Natural killer cell (primary cell): Measurements from ENCODE around the gene ACVR1. TPM values are rescaled to one million over a fixed set of nuclear protein-coding genes. Genes with fewer than 3 reads are reported as not detected.

Experiments used
- ATAC-seq, 3 donors: fragments of 150-1000 bp in 2 of 3; fragments of 200-7000 bp in 1 of 3; cut with Tn5 transposase; 1 replicate in 1 of 3; 2 replicates in 2 of 3; pipeline ENCODE4 v1.10.0; 2021; ENCODE audit warnings: mild to moderate bottlenecking in 2 of 3, moderate library complexity in 2 of 3
- DNase-seq, 2 donors: peaks; one replicate each; pipeline versions ENCODE4 v3.0.0 to v3.0.0-alpha.2; 2013 to 2021; ENCODE audit warnings: mixed read lengths in 1 of 2
- H3K27ac ChIP-seq: one replicate; pipeline ENCODE4 v1.5.1; 2013; ENCODE audit warnings: mild to moderate bottlenecking, low read length
- H3K27me3 ChIP-seq: one replicate; pipeline ENCODE4 v1.6.1; 2013; ENCODE audit warnings: low read length; ENCODE audit not compliant: control insufficient read depth, insufficient read depth
- H3K36me3 ChIP-seq: one replicate; pipeline ENCODE4 v1.6.1; 2013; ENCODE audit warnings: low read length; ENCODE audit not compliant: control insufficient read depth, insufficient read depth
- H3K4me1 ChIP-seq: one replicate; pipeline ENCODE4 v1.6.1; 2013; ENCODE audit warnings: low read length; ENCODE audit not compliant: control insufficient read depth, insufficient read depth
- H3K4me3 ChIP-seq: one replicate; pipeline ENCODE4 v1.5.1; 2013; ENCODE audit warnings: low read length
- H3K9me3 ChIP-seq: one replicate; pipeline ENCODE4 v1.6.1; 2013; ENCODE audit warnings: low read length; ENCODE audit not compliant: control insufficient read depth, insufficient read depth
- H3K27ac Mint-ChIP-seq, 2 donors: one replicate each; pipeline ENCODE4 v1.8.0; 2022; ENCODE audit warnings: mild to moderate bottlenecking in 2 of 2, mixed read lengths in 2 of 2, moderate library complexity in 1 of 2
- H3K27me3 Mint-ChIP-seq, 2 donors: one replicate each; pipeline ENCODE4 v1.8.0; 2022; ENCODE audit warnings: low read depth in 2 of 2, mixed read lengths in 2 of 2
- H3K36me3 Mint-ChIP-seq: one replicate; pipeline ENCODE4 v1.8.0; 2022; ENCODE audit warnings: mixed read lengths
- H3K4me1 Mint-ChIP-seq, 2 donors: one replicate each; pipeline ENCODE4 v1.8.0; 2022; ENCODE audit warnings: mixed read lengths in 2 of 2
- H3K4me3 Mint-ChIP-seq: one replicate; pipeline ENCODE4 v1.8.0; 2022; ENCODE audit warnings: mild to moderate bottlenecking, moderate library complexity, mixed read lengths
- H3K9me3 Mint-ChIP-seq, 2 donors: one replicate each; pipeline ENCODE4 v1.8.0; 2022; ENCODE audit warnings: mixed read lengths in 2 of 2
- CTCF ChIP-seq: fragments of 200-600 bp; IDR thresholded peaks from one replicate; pipeline ENCODE4 v1.8.0; 2022; ENCODE audit warnings: antibody characterized with exemption
- WGBS: methylation state at CpG from one replicate; pipeline ENCODE4 v1.1.7; 2013; ENCODE audit warnings: missing lambda C conversion rate; ENCODE audit not compliant: insufficient coverage; 5-methylcytosine and 5-hydroxymethylcytosine counted together
- intact Hi-C: fragments of 100-400 bp; cut with micrococcal nuclease; formaldehyde crosslinking; loops from one replicate; pipeline ENCODE4 v1.14.2; 2022
- total RNA-seq, 4 donors: library from RNA; stranded (reverse); fragments of 120-200 nt in 1 of 4; gene quantifications; one replicate each; pipeline versions ENCODE4 v1.2.3 to v1.2.4, GENCODE V29; 2013 to 2022

ACVR1 gene
- total RNA-seq, 3 donors from 2014 or later (not counting 1 experiment from before 2014, with no cell fraction given) = 3.3 to 6.9 (median 6.1) TPM

- DNase-seq (no peak), ATAC-seq (no peak)
- Histone ChIP-seq H3K4me1 (no peaks in the 10 kb centered on the region), H3K4me3 (no peak overlapping the region), H3K27me3 (no peaks in the 10 kb centered on the region), H3K9me3 (no peaks in the 10 kb centered on the region), H3K36me3 (no peaks in the 10 kb centered on the region), H3K27ac (no peak overlapping the region)
- no peak overlapping the region for H3K27ac Mint-ChIP-seq
- no peaks in the 10 kb centered on the region for H3K27me3 Mint-ChIP-seq
- H3K4me1 Mint-ChIP-seq = peaks cover 0 to 6% of the 10 kb centered on the region in 2 donors
- intact Hi-C loops = no loop called here
- no peak overlapping the region for H3K4me3 Mint-ChIP-seq
- no peaks in the 10 kb centered on the region for H3K9me3 Mint-ChIP-seq
- WGBS = 90% methylated on average over 4 of the region's 4 CpGs
- no peak for TF ChIP-seq CTCF
- H3K36me3 Mint-ChIP-seq = no peaks in the 10 kb centered on the region
These were observed 27.9 kb downstream of the ACVR1 start for GRCh38 chr2:157848213-157848612.

DNA sequence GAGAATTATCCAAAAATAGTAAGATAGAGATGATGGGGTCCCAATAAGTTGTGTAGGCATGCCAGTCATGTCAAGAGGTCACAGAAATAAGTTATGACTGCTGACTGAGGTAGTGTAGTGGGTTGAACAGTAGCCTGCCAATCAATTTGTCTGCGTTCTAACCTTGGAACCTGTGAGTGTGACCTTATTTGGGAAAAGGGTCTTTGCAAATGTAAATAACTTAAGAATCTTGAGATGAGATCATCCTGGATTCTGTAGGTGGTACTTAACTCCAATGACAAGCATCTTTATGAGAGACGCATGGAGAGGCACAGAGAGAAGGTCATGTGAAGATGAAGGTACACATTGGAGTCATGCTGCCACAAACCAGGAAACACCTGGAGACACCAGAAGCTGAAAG, 31.0 kb downstream of the ACVR1 start:
- Mint-ChIP-seq H3K4me1 (peaks cover 0 to 6% of the 10 kb centered on the region in 2 donors), H3K27ac (no peak overlapping the region), H3K4me3 (no peak overlapping the region), H3K36me3 (no peaks in the 10 kb centered on the region), H3K9me3 (no peaks in the 10 kb centered on the region), H3K27me3 (no peaks in the 10 kb centered on the region)
- no peaks in the 10 kb centered on the region for H3K36me3 ChIP-seq
- no peak overlapping the region for H3K27ac ChIP-seq
- DNase-seq = no peak
- H3K4me1 ChIP-seq = no peaks in the 10 kb centered on the region
- intact Hi-C loops = no loop called here
- no peak for TF ChIP-seq CTCF
- no peak overlapping the region for H3K4me3 ChIP-seq
- 97% methylated on average over 2 of the region's 2 CpGs for WGBS
- ATAC-seq = no peak
- no peaks in the 10 kb centered on the region for H3K27me3 ChIP-seq
- H3K9me3 ChIP-seq = no peaks in the 10 kb centered on the region

DNA sequence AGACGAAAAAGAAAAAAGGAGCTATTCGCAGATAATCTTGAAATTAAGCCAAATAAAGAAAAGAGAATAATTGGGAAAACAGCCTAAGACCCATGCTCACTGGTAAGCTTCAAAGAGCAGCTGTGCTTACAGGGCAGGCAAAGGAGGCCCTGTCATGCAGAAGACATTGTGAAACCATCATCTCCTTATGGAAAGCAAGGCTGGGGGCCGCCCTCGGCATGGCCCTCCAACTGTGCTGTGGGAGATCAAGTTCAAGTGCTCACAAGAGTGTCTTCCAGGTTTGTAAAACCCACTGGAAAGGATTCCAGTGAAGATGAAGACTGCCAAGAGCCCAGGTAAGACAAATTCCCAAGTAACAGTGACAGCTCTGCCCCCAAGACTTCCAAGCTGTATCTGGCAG, 32.2 kb downstream of the ACVR1 start:
- no peaks in the 10 kb centered on the region for H3K36me3 Mint-ChIP-seq
- H3K27ac Mint-ChIP-seq = no peak overlapping the region
- intact Hi-C loops = no loop called here
- Histone ChIP-seq H3K36me3 (no peaks in the 10 kb centered on the region), H3K27me3 (no peaks in the 10 kb centered on the region), H3K4me3 (no peak overlapping the region), H3K27ac (no peak overlapping the region), H3K4me1 (no peaks in the 10 kb centered on the region), H3K9me3 (no peaks in the 10 kb centered on the region)
- no peak for TF ChIP-seq CTCF
- H3K4me3 Mint-ChIP-seq = no peak overlapping the region
- no peak for DNase-seq
- ATAC-seq = no peak
- no peaks in the 10 kb centered on the region for H3K27me3 Mint-ChIP-seq
- H3K9me3 Mint-ChIP-seq = no peaks in the 10 kb centered on the region
- WGBS = 95% methylated on average over 4 of the region's 4 CpGs
- peaks cover 0 to 11% of the 10 kb centered on the region in 2 donors for H3K4me1 Mint-ChIP-seq

DNA sequence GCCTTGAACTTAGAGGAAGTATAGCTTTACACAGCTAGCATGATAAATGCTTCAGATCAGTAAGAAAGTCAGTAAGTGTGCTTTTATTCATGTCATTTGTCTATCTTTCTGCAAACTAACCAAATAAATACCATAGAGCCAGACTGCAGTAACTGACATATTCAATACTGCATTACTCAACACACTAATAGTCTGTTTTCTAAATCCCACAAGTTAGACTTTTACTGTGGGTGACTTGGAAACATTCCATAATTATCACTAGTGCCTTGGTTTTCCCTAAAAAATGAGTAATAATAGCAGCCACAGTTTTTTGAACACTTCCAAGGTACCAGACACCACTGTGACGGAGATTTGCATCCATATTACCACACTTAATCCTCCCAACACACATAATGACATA, 33.0 kb downstream of the ACVR1 start:
- H3K36me3 ChIP-seq = no peaks in the 10 kb centered on the region
- ATAC-seq (no peak), DNase-seq (no peak)
- no peaks in the 10 kb centered on the region for H3K9me3 ChIP-seq
- H3K27me3 ChIP-seq = no peaks in the 10 kb centered on the region
- Mint-ChIP-seq H3K27ac (no peak overlapping the region), H3K36me3 (no peaks in the 10 kb centered on the region), H3K4me1 (peaks cover 4 to 11% of the 10 kb centered on the region in 2 donors), H3K4me3 (no peak overlapping the region), H3K9me3 (no peaks in the 10 kb centered on the region), H3K27me3 (no peaks in the 10 kb centered on the region)
- 95% methylated on average over 1 of the region's 1 CpG for WGBS
- TF ChIP-seq CTCF = no peak
- intact Hi-C loops = no loop called here
- no peak overlapping the region for H3K27ac ChIP-seq
- no peak overlapping the region for H3K4me3 ChIP-seq
- no peaks in the 10 kb centered on the region for H3K4me1 ChIP-seq
